Neuronal stem cell (in vitro differentiated cells): Measurements from ENCODE around the gene IL1RAPL2.

Experiments used
- DNase-seq: peaks from one replicate; pipeline ENCODE4 v3.0.0-alpha.2; 2013; ENCODE audit warnings: low spot score
- H2AFZ ChIP-seq: one replicate; pipeline ENCODE4 v1.6.1; 2013; ENCODE audit warnings: mild to moderate bottlenecking, low read length, inconsistent platforms
- H2AK5ac ChIP-seq: 2 replicates; pipeline ENCODE4 v1.6.1; 2013; ENCODE audit warnings: low read depth, mild to moderate bottlenecking, inconsistent platforms, low read length, moderate library complexity, mixed read lengths
- H2BK120ac ChIP-seq: 2 replicates; pipeline ENCODE4 v1.6.1; 2013; ENCODE audit warnings: low read depth, mild to moderate bottlenecking, inconsistent platforms, low read length, moderate library complexity, mixed read lengths
- H2BK12ac ChIP-seq: one replicate; pipeline ENCODE4 v1.6.1; 2013; ENCODE audit warnings: low read length, inconsistent platforms
- H2BK15ac ChIP-seq: 2 replicates; pipeline ENCODE4 v1.6.1; 2013; ENCODE audit warnings: mild to moderate bottlenecking, low read length, inconsistent platforms, mixed read lengths
- H2BK5ac ChIP-seq: one replicate; pipeline ENCODE4 v1.6.1; 2013; ENCODE audit warnings: inconsistent platforms, mild to moderate bottlenecking, low read length, moderate library complexity
- H3K14ac ChIP-seq: one replicate; pipeline ENCODE4 v1.6.1; 2013; ENCODE audit warnings: low read length, inconsistent platforms
- H3K18ac ChIP-seq: 2 replicates; pipeline ENCODE4 v1.6.1; 2013; ENCODE audit warnings: low read length, inconsistent platforms
- H3K23ac ChIP-seq: 2 replicates; pipeline ENCODE4 v1.6.1; 2013; ENCODE audit warnings: low read depth, mild to moderate bottlenecking, mixed read lengths, low read length, inconsistent platforms; ENCODE audit not compliant: poor library complexity
- H3K27ac ChIP-seq: replicated peaks from 3 replicates; pipeline ENCODE4 v1.5.1; 2013; ENCODE audit warnings: low read length, inconsistent platforms
- H3K27me3 ChIP-seq, 3 experiments: 2 replicates each; pipeline ENCODE4 v1.6.1; 2013; ENCODE audit warnings: low read length in 3 of 3, mild to moderate bottlenecking in 2 of 3, inconsistent platforms in 1 of 3, low read depth in 1 of 3, mixed read lengths in 1 of 3, moderate library complexity in 1 of 3; ENCODE audit not compliant: control insufficient read depth in 3 of 3, insufficient read depth in 3 of 3
- H3K36me3 ChIP-seq, 2 donors: replicated peaks in 1 of 2; 2 replicates each; pipeline ENCODE4 v1.6.1; 2013; ENCODE audit warnings: low read length in 2 of 2; ENCODE audit not compliant: control insufficient read depth in 2 of 2, insufficient read depth in 2 of 2
- H3K4ac ChIP-seq: 2 replicates; pipeline ENCODE4 v1.6.1; 2013; ENCODE audit warnings: inconsistent platforms, mild to moderate bottlenecking, low read length, moderate library complexity
- H3K4me1 ChIP-seq, 2 donors: 1 replicate in 1 of 2; 2 replicates in 1 of 2; pipeline ENCODE4 v1.6.1; 2013; ENCODE audit warnings: low read length in 2 of 2, low read depth in 1 of 2; ENCODE audit not compliant: control insufficient read depth in 2 of 2, insufficient read depth in 1 of 2
- H3K4me2 ChIP-seq: one replicate; pipeline ENCODE4 v1.6.1; 2013; ENCODE audit warnings: mild to moderate bottlenecking, low read length, inconsistent platforms; ENCODE audit not compliant: insufficient read depth, poor library complexity, severe bottlenecking
- H3K4me3 ChIP-seq, 2 donors: 2 replicates each; pipeline ENCODE4 v1.5.1; 2013; ENCODE audit warnings: low read length in 2 of 2, mild to moderate bottlenecking in 2 of 2, inconsistent platforms in 1 of 2, moderate library complexity in 1 of 2
- H3K79me1 ChIP-seq: one replicate; pipeline ENCODE4 v1.6.1; 2013; ENCODE audit warnings: low read depth, mild to moderate bottlenecking, inconsistent platforms, low read length, moderate library complexity
- H3K9ac ChIP-seq: one replicate; pipeline ENCODE4 v1.6.1; 2013; ENCODE audit warnings: mild to moderate bottlenecking, low read depth, low read length, inconsistent platforms; ENCODE audit not compliant: poor library complexity
- H3K9me3 ChIP-seq, 2 donors: replicated peaks in 1 of 2; 2 replicates each; pipeline versions ENCODE3 to v1.6.1; 2013; ENCODE audit warnings: low read length in 2 of 2, mild to moderate bottlenecking in 2 of 2, inconsistent platforms in 1 of 2, low read depth in 1 of 2, mixed read lengths in 1 of 2, moderate library complexity in 1 of 2; ENCODE audit not compliant: control insufficient read depth in 2 of 2, insufficient read depth in 1 of 2
- H4K8ac ChIP-seq: one replicate; pipeline ENCODE4 v1.6.1; 2013; ENCODE audit warnings: low read depth, mild to moderate bottlenecking, inconsistent platforms, low read length, moderate library complexity
- H4K91ac ChIP-seq: one replicate; pipeline ENCODE4 v1.6.1; 2013; ENCODE audit warnings: low read length, low read depth, mild to moderate bottlenecking, inconsistent platforms; ENCODE audit not compliant: poor library complexity
- WGBS, 2 donors: extraction: QIAGEN DNeasy Blood & Tissue Kit; methylation state at CpG; one replicate each; pipeline ENCODE4 v1.1.7; 2013; ENCODE audit warnings: missing lambda C conversion rate in 2 of 2, mixed read lengths in 1 of 2; ENCODE audit not compliant: insufficient read length in 2 of 2, insufficient replicate concordance in 1 of 2; ENCODE audit errors: extremely low coverage in 2 of 2; 5-methylcytosine and 5-hydroxymethylcytosine counted together

IL1RAPL2 gene

GRCh38 chrX:105050921-105051320, 484.9 kb downstream of the IL1RAPL2 start:
- DNase-seq, result no peak
- no peak overlapping the region for H2BK5ac ChIP-seq
- H2AFZ ChIP-seq, result no peak overlapping the region
- H4K8ac ChIP-seq, result no peak overlapping the region
- no peak overlapping the region for H2AK5ac ChIP-seq
- H3K4me2 ChIP-seq, result no peak overlapping the region
- no peak overlapping the region for H3K18ac ChIP-seq
- H3K23ac ChIP-seq, result no peak overlapping the region
- no peak overlapping the region for H2BK12ac ChIP-seq
- no peak overlapping the region for H2BK120ac ChIP-seq
- no peak overlapping the region for H3K27ac ChIP-seq
- H3K4ac ChIP-seq, result no peak overlapping the region
- H3K4me1 ChIP-seq, result no peaks in the 10 kb centered on the region
- no peaks in the 10 kb centered on the region for H3K36me3 ChIP-seq
- H3K9ac ChIP-seq, result no peak overlapping the region
- H3K79me1 ChIP-seq, result no peaks in the 10 kb centered on the region
- no CpG with 5 or more reads among the region's 7 CpGs for WGBS, 2 donors
- no peaks in the 10 kb centered on the region for H3K27me3 ChIP-seq
- H3K9me3 ChIP-seq, result no peaks in the 10 kb centered on the region
- H3K14ac ChIP-seq, result no peak overlapping the region
- H2BK15ac ChIP-seq, result no peak overlapping the region
- no peak overlapping the region for H4K91ac ChIP-seq
- H3K4me3 ChIP-seq, result no peak overlapping the region

- Histone ChIP-seq H3K4me1 (no peaks in the 10 kb centered on the region), H2BK5ac (no peak overlapping the region), H3K9ac (no peak overlapping the region), H2AFZ (no peak overlapping the region), H2AK5ac (no peak overlapping the region), H3K79me1 (no peaks in the 10 kb centered on the region), H3K14ac (no peak overlapping the region), H2BK12ac (no peak overlapping the region), H4K91ac (no peak overlapping the region), H2BK120ac (no peak overlapping the region), H3K27me3 (no peaks in the 10 kb centered on the region), H3K9me3 (no peaks in the 10 kb centered on the region), H4K8ac (no peak overlapping the region), H3K27ac (no peak overlapping the region), H2BK15ac (no peak overlapping the region), H3K4me3 (no peak overlapping the region), H3K4me2 (no peak overlapping the region), H3K4ac (no peak overlapping the region), H3K36me3 (no peaks in the 10 kb centered on the region), H3K18ac (no peak overlapping the region), H3K23ac (no peak overlapping the region)
- WGBS, 2 donors, result no CpG with 5 or more reads among the region's 10 CpGs
- no peak for DNase-seq
Measured at GRCh38 chrX:105051364-105051763, 485.4 kb downstream of the IL1RAPL2 start.

GRCh38 chrX:105052926-105053325, 486.9 kb downstream of the IL1RAPL2 start:
- no CpG with 5 or more reads among the region's 2 CpGs for WGBS, 2 donors
- DNase-seq, result no peak
- Histone ChIP-seq H3K27ac (no peak overlapping the region), H2AFZ (no peak overlapping the region), H3K9me3 (no peaks in the 10 kb centered on the region), H3K36me3 (no peaks in the 10 kb centered on the region), H3K4me2 (no peak overlapping the region), H4K91ac (no peak overlapping the region), H2BK15ac (no peak overlapping the region), H3K23ac (no peak overlapping the region), H3K4me1 (no peaks in the 10 kb centered on the region), H2BK12ac (no peak overlapping the region), H2AK5ac (no peak overlapping the region), H3K4me3 (no peak overlapping the region), H2BK120ac (no peak overlapping the region), H4K8ac (no peak overlapping the region), H3K14ac (no peak overlapping the region), H3K4ac (no peak overlapping the region), H3K79me1 (no peaks in the 10 kb centered on the region), H3K18ac (no peak overlapping the region), H3K27me3 (no peaks in the 10 kb centered on the region), H3K9ac (no peak overlapping the region), H2BK5ac (no peak overlapping the region)

GRCh38 chrX:105063743-105064142, 497.7 kb downstream of the IL1RAPL2 start:
- Histone ChIP-seq H2BK120ac (no peak overlapping the region), H3K4me1 (no peaks in the 10 kb centered on the region), H3K4me2 (no peak overlapping the region), H2AK5ac (no peak overlapping the region), H3K4ac (no peak overlapping the region), H4K91ac (no peak overlapping the region), H3K4me3 (no peak overlapping the region), H2AFZ (no peak overlapping the region), H3K14ac (no peak overlapping the region), H3K9ac (no peak overlapping the region), H4K8ac (no peak overlapping the region), H2BK15ac (no peak overlapping the region), H3K27ac (no peak overlapping the region), H2BK5ac (no peak overlapping the region), H3K36me3 (no peaks in the 10 kb centered on the region), H2BK12ac (no peak overlapping the region), H3K27me3 (no peaks in the 10 kb centered on the region), H3K23ac (no peak overlapping the region), H3K9me3 (no peaks in the 10 kb centered on the region), H3K18ac (no peak overlapping the region), H3K79me1 (no peaks in the 10 kb centered on the region)
- DNase-seq, result no peak
